GM19397 (cell line): ENCODE results near the gene MMS22L.

ENCODE experiments used
- ATAC-seq: cut with Tn5 transposase; IDR thresholded peaks from one replicate; pipeline ENCODE4 v1.9.1; 2021; ENCODE audit warnings: mild to moderate bottlenecking, moderate library complexity; ENCODE audit not compliant: unreplicated experiment

Gene MMS22L

GRCh38 chr6:97282726-97283617 lies at the start of gene MMS22L:
Gene MMS22L, minus strand, starts transcription at chr6:97283216. Its CDS starts 739 bp downstream, at chr6:97282477.
- peak; percentile 98 for ATAC-seq

GRCh38 chr6:97322811-97323210 lies 39.8 kb upstream of the MMS22L start:
- no peak for ATAC-seq

GRCh38 chr6:97322226-97322625 lies 39.2 kb upstream of the MMS22L start:
- ATAC-seq: no peak

GRCh38 chr6:97316978-97317377 lies 34.0 kb upstream of the MMS22L start:
- ATAC-seq: no peak

GRCh38 chr6:97312241-97312640 lies 29.2 kb upstream of the MMS22L start:
- ATAC-seq: no peak

GRCh38 chr6:97306544-97307320 lies 23.7 kb upstream of the MMS22L start:
- no peak for ATAC-seq

- ATAC-seq: no peak
Observed at GRCh38 chr6:97305414-97306066, 22.5 kb upstream of the MMS22L start.

GRCh38 chr6:97304701-97305100 lies 21.7 kb upstream of the MMS22L start:
- ATAC-seq: no peak

- no peak for ATAC-seq
Observed at GRCh38 chr6:97294451-97294850, 11.4 kb upstream of the MMS22L start.

GRCh38 chr6:97293198-97293696 lies 10.2 kb upstream of the MMS22L start:
- ATAC-seq: no peak

- ATAC-seq: no peak
Observed at GRCh38 chr6:97292671-97293070, 9.7 kb upstream of the MMS22L start.

GRCh38 chr6:97291896-97292295 lies 8.9 kb upstream of the MMS22L start:
- ATAC-seq: no peak

GRCh38 chr6:97289332-97289731 lies 6.3 kb upstream of the MMS22L start:
- ATAC-seq: no peak

- no peak for ATAC-seq
Observed at GRCh38 chr6:97288188-97288587, 5.2 kb upstream of the MMS22L start.

GRCh38 chr6:97282238-97282725 lies 734 bp downstream of the MMS22L start:
- peak; percentile 0 for ATAC-seq

- no peak for ATAC-seq
Observed at GRCh38 chr6:97280766-97281165, 2.2 kb downstream of the MMS22L start.

GRCh38 chr6:97275804-97276203 lies 7.2 kb downstream of the MMS22L start:
- ATAC-seq: no peak

GRCh38 chr6:97269821-97270220 lies 13.2 kb downstream of the MMS22L start:
- no peak for ATAC-seq

- ATAC-seq: no peak
Observed at GRCh38 chr6:97262676-97263075, 20.3 kb downstream of the MMS22L start.

- no peak for ATAC-seq
Observed at GRCh38 chr6:97246842-97247241, 36.2 kb downstream of the MMS22L start.

GRCh38 chr6:97240222-97240621 lies 42.8 kb downstream of the MMS22L start:
- ATAC-seq: no peak
